ENCODE results near the gene DAG1. TPM values are rescaled to one million over a fixed set of nuclear protein-coding genes. Genes with fewer than 3 reads are reported as not detected.

The DAG1 gene
- total RNA-seq, 1 experiment from 2014 or later, result 226 TPM

GRCh38 chr3:49460188-49460890 is 9.7 kb upstream of the DAG1 start:
- TF ChIP-seq CTCF (IDR thresholded peaks at IDR 0.05; ENCODE audit: unreplicated experiment), result no peak
- H3K27ac Mint-ChIP-seq (ENCODE audit: unreplicated experiment), result no peak overlapping the region
- intact Hi-C loops (cut with micrococcal nuclease; ENCODE audit: unreplicated experiment), result no loop called here
- H3K9me3 Mint-ChIP-seq (ENCODE audit: low read depth, unreplicated experiment), result no peaks in the 10 kb centered on the region
- no peak overlapping the region for H3K4me3 Mint-ChIP-seq (ENCODE audit: low read depth, unreplicated experiment)
- no TSS peak for BruUV-seq (replicated peaks)
- CTCF ChIA-PET, result interaction anchor here (0.9 to 1.3 kb wide), 2 partner anchors 11 to 1104 kb away, joined by 4 to 7 read pairs; no protein-coding TSS in a partner anchor
- H3K4me1 Mint-ChIP-seq (ENCODE audit: low read depth, unreplicated experiment), result peaks cover 27% of the 10 kb centered on the region
- no peaks in the 10 kb centered on the region for H3K27me3 Mint-ChIP-seq (ENCODE audit: unreplicated experiment)
- DNase-seq, result no peak
- H3K36me3 Mint-ChIP-seq (ENCODE audit: insufficient read depth, unreplicated experiment), result peaks cover 11% of the 10 kb centered on the region

GRCh38 chr3:49460956-49461355 is 9.1 kb upstream of the DAG1 start:
- Mint-ChIP-seq H3K4me3 (ENCODE audit: low read depth, unreplicated experiment) (no peak overlapping the region), H3K27ac (ENCODE audit: unreplicated experiment) (peak overlapping the region; percentile 53), H3K27me3 (ENCODE audit: unreplicated experiment) (no peaks in the 10 kb centered on the region), H3K36me3 (ENCODE audit: insufficient read depth, unreplicated experiment) (peaks cover 13% of the 10 kb centered on the region), H3K4me1 (ENCODE audit: low read depth, unreplicated experiment) (peaks cover 21% of the 10 kb centered on the region), H3K9me3 (ENCODE audit: low read depth, unreplicated experiment) (no peaks in the 10 kb centered on the region)
- CTCF ChIA-PET, result interaction anchor here (0.9 to 1.3 kb wide), 3 partner anchors 11 to 1103 kb away, joined by 4 to 7 read pairs (median 7); no protein-coding TSS in a partner anchor
- TF ChIP-seq CTCF (IDR thresholded peaks at IDR 0.05; ENCODE audit: unreplicated experiment), result no peak
- no peak for DNase-seq
- BruUV-seq (replicated peaks), result no TSS peak
- intact Hi-C loops (cut with micrococcal nuclease; ENCODE audit: unreplicated experiment), result no loop called here

DNA sequence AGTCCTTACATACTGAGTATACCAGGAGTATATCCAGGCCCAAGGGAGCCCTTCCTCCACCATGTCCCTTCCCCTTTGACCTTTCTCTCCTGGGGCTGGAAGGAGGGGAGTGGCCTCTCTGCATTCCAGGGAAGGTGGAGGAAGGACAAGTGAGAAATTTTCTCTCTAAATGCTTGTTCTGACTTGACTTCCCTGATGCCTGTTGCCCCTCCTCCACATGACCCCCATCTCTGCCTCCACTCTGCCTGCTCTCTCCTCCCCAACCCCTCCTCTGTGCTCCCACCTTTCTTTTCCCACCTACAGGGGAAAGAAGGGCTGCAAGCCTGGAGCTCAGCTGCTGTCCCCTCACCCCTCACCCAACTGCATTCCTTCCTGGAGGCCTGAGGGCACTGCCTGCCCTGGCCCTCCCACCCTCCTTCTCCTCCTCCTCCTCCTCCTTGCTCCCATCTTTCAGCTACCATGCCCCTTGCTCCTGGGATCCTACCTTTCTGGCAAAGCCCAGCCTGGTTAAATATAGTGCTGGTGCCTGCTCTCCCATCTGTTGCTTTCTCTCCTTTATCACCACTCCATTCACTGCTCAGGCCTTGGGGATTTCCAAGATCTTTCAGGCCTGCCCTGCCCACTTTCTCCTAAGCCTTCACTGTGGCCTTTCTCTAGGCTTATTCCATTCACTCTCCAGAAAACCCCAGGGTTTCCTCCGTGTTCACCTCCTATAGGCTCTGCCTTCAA is 8.5 kb upstream of the DAG1 start:
- Mint-ChIP-seq H3K36me3 (ENCODE audit: insufficient read depth, unreplicated experiment) (peaks cover 13% of the 10 kb centered on the region), H3K27me3 (ENCODE audit: unreplicated experiment) (no peaks in the 10 kb centered on the region)

DNA sequence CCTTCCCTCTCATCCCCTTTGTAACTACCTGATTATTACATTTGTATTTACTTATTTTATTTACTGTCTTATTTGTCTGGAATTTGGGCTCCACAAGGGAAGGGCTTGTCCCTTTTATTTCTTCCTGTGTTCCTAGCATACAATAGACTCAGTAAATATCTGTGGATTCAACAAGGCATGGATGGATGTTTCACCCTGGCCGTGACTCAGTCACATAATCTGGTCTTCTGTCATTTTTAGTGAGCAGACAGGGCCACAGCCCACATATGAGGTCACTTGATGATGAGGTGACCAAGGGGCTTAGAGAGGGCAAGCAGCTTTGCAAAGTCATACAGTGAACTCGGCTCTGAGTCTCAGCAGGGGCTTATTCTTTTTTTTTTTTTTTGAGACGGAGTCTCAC is 7.8 kb upstream of the DAG1 start:
- BruUV-seq (replicated peaks), result no TSS peak
- DNase-seq, result no peak
- CTCF ChIA-PET, result interaction anchor here (0.6 to 1.3 kb wide), 5 partner anchors 14 to 1165 kb away, joined by 3 to 7 read pairs (median 3); no protein-coding TSS in a partner anchor
- no peak for TF ChIP-seq CTCF (IDR thresholded peaks at IDR 0.05; ENCODE audit: unreplicated experiment)
- Mint-ChIP-seq H3K27me3 (ENCODE audit: unreplicated experiment) (no peaks in the 10 kb centered on the region), H3K4me1 (ENCODE audit: low read depth, unreplicated experiment) (peaks cover 21% of the 10 kb centered on the region), H3K27ac (ENCODE audit: unreplicated experiment) (peak overlapping the region; percentile 53), H3K36me3 (ENCODE audit: insufficient read depth, unreplicated experiment) (peaks cover 13% of the 10 kb centered on the region), H3K4me3 (ENCODE audit: low read depth, unreplicated experiment) (peak overlapping the region; percentile 37), H3K9me3 (ENCODE audit: low read depth, unreplicated experiment) (no peaks in the 10 kb centered on the region)
- intact Hi-C loops (cut with micrococcal nuclease; ENCODE audit: unreplicated experiment), result no loop called here

More for the DNA sequence above, 8.5 kb upstream of the DAG1 start:
- intact Hi-C loops (cut with micrococcal nuclease; ENCODE audit: unreplicated experiment), result no loop called here
- Mint-ChIP-seq H3K27ac (ENCODE audit: unreplicated experiment) (peak overlapping the region; percentile 53), H3K4me3 (ENCODE audit: low read depth, unreplicated experiment) (peak overlapping the region; percentile 37), H3K4me1 (ENCODE audit: low read depth, unreplicated experiment) (peaks cover 21% of the 10 kb centered on the region), H3K9me3 (ENCODE audit: low read depth, unreplicated experiment) (no peaks in the 10 kb centered on the region)
- CTCF ChIA-PET, result interaction anchor here (0.6 to 1.3 kb wide), 3 partner anchors 16 to 183 kb away, joined by 3 to 7 read pairs (median 5); no protein-coding TSS in a partner anchor
- no peak for TF ChIP-seq CTCF (IDR thresholded peaks at IDR 0.05; ENCODE audit: unreplicated experiment)
- no TSS peak for BruUV-seq (replicated peaks)
- peak; percentile 61 for DNase-seq

Data from Calu3 (cell line).